Measurements from ENCODE around the gene RABGEF1. TPM values are rescaled to one million over a fixed set of nuclear protein-coding genes. Genes with fewer than 3 reads are reported as not detected.
"Not testable (repeated sequence)": the region's sequence is repeated elsewhere in the genome, so short reads cannot be mapped to it uniquely, and the experiment has no call there.

The RABGEF1 gene
- total RNA-seq, 1 experiment from 2014 or later, result 35.2 TPM

GRCh38 chr7:66817956-66818355 lies 77.4 kb downstream of the RABGEF1 start:
- BruUV-seq (replicated peaks); H3K4me2 ChIP-seq; H3K4me3 ChIP-seq; POLR2A ChIA-PET (ENCODE audit: unreplicated experiment); DNase-seq; H3K27ac ChIP-seq; H4K20me1 ChIP-seq (ENCODE audit: insufficient read depth); H3K4me1 ChIP-seq (replicated peaks; ENCODE audit: insufficient read depth); H3F3A ChIP-seq (ENCODE audit: insufficient read depth, low read depth); H3K79me2 ChIP-seq (ENCODE audit: low read depth); H3K27me3 ChIP-seq (ENCODE audit: insufficient read depth, low read depth); intact Hi-C loops (cut with micrococcal nuclease; ENCODE audit: unreplicated experiment); CTCF ChIA-PET; H3K9me2 ChIP-seq (ENCODE audit: insufficient read depth); H2AFZ ChIP-seq; H3K9me3 ChIP-seq (ENCODE audit: insufficient read depth, low read depth); H3K36me3 ChIP-seq (ENCODE audit: low read depth): not testable (repeated sequence)

GRCh38 chr7:66824041-66824440 lies 83.5 kb downstream of the RABGEF1 start:
- H4K20me1 ChIP-seq (ENCODE audit: insufficient read depth), result no peaks in the 10 kb centered on the region
- intact Hi-C loops (cut with micrococcal nuclease; ENCODE audit: unreplicated experiment), result no loop called here
- ChIA-PET POLR2A (ENCODE audit: unreplicated experiment) (no interaction called here), CTCF (interaction anchor here (0.7 kb wide), 1 partner anchor 213 kb away, joined by 3 read pairs; no protein-coding TSS in a partner anchor)
- H2AFZ ChIP-seq, result no peak overlapping the region
- no peaks in the 10 kb centered on the region for H3F3A ChIP-seq (ENCODE audit: insufficient read depth, low read depth)
- TF ChIP-seq CTCF (conservative IDR thresholded peaks at IDR 0.05), result no peak
- TF ChIP-seq EZH2 (IDR thresholded peaks at IDR 0.05; ENCODE audit: low read depth), result no peak
- H3K36me3 ChIP-seq (ENCODE audit: low read depth), result no peaks in the 10 kb centered on the region
- H3K4me1 ChIP-seq (replicated peaks; ENCODE audit: insufficient read depth), result no peaks in the 10 kb centered on the region
- no peaks in the 10 kb centered on the region for H3K27me3 ChIP-seq (ENCODE audit: insufficient read depth, low read depth)
- no peak overlapping the region for H3K4me2 ChIP-seq
- H3K27ac ChIP-seq, result no peak overlapping the region
- no peaks in the 10 kb centered on the region for H3K79me2 ChIP-seq (ENCODE audit: low read depth)
- H3K4me3 ChIP-seq, result no peak overlapping the region
- DNase-seq, result no peak
- BruUV-seq (replicated peaks), result no TSS peak
- no peaks in the 10 kb centered on the region for H3K9me2 ChIP-seq (ENCODE audit: insufficient read depth)
- H3K9me3 ChIP-seq (ENCODE audit: insufficient read depth, low read depth), result no peaks in the 10 kb centered on the region; the same call in 1 of the 2 replicates

DNA sequence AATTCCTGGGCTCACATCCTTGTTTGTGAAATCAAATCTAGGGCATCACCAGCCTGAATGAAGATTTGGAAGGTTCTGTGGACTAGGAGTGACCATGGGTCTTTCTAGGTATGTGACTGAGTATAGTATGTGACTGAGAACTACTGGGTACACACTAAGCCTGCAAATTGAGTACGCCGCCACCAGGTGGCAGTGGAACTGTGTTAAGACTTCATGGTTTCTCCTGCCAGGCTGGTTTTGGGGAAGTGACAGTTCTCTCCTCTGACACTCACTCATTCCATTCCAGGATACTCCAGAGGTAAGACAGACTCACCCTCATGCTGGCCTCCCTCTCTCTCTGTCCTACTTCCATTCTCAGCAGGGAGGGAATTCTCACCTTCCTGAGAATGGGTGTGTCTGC lies 85.0 kb downstream of the RABGEF1 start:
- peak; percentile 63 for TF ChIP-seq CTCF (conservative IDR thresholded peaks at IDR 0.05)

DNA sequence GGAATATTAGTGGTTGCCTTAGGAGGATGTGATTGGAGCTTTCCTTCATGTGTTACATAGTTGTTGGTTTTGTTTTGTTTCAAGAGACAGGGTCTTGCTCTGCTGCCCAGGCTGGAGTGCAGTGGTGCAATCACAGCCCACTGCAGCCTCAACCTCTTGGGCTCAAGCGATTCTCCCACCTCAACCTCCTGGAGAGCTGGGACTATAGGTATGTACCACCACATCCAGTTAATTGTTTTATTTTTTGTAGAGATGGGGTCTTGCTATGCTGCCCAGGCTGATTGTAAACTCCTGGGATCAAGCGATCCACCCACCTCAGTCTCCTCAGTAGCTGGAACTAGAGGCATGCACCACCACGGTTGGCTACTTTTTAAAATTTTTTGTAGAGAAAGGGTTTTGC lies 86.1 kb downstream of the RABGEF1 start:
- H3K4me1 ChIP-seq (replicated peaks; ENCODE audit: insufficient read depth), result no peaks in the 10 kb centered on the region
- TF ChIP-seq CTCF (conservative IDR thresholded peaks at IDR 0.05) (no peak), EZH2 (IDR thresholded peaks at IDR 0.05; ENCODE audit: low read depth) (no peak)
- H3K9me2 ChIP-seq (ENCODE audit: insufficient read depth), result no peaks in the 10 kb centered on the region
- CTCF ChIA-PET, result no interaction called here
- H3K4me3 ChIP-seq, result no peak overlapping the region
- no peaks in the 10 kb centered on the region for H3K36me3 ChIP-seq (ENCODE audit: low read depth)
- H3F3A ChIP-seq (ENCODE audit: insufficient read depth, low read depth), result no peaks in the 10 kb centered on the region
- BruUV-seq (replicated peaks), result no TSS peak
- no peak overlapping the region for H3K27ac ChIP-seq
- H3K4me2 ChIP-seq, result no peak overlapping the region
- H4K20me1 ChIP-seq (ENCODE audit: insufficient read depth), result no peaks in the 10 kb centered on the region
- no peaks in the 10 kb centered on the region for H3K79me2 ChIP-seq (ENCODE audit: low read depth)
- no peaks in the 10 kb centered on the region; the same call in 1 of the 2 replicates for H3K9me3 ChIP-seq (ENCODE audit: insufficient read depth, low read depth)
- H2AFZ ChIP-seq, result no peak overlapping the region
- intact Hi-C loops (cut with micrococcal nuclease; ENCODE audit: unreplicated experiment), result no loop called here
- POLR2A ChIA-PET (ENCODE audit: unreplicated experiment), result no interaction called here
- H3K27me3 ChIP-seq (ENCODE audit: insufficient read depth, low read depth), result no peaks in the 10 kb centered on the region
- DNase-seq, result no peak

More for the DNA sequence above, 85.0 kb downstream of the RABGEF1 start:
- H3K79me2 ChIP-seq (ENCODE audit: low read depth); H3K9me3 ChIP-seq (ENCODE audit: insufficient read depth, low read depth); H2AFZ ChIP-seq; H3K4me1 ChIP-seq (replicated peaks; ENCODE audit: insufficient read depth); H4K20me1 ChIP-seq (ENCODE audit: insufficient read depth); H3K27me3 ChIP-seq (ENCODE audit: insufficient read depth, low read depth); POLR2A ChIA-PET (ENCODE audit: unreplicated experiment); H3K27ac ChIP-seq; CTCF ChIA-PET; H3F3A ChIP-seq (ENCODE audit: insufficient read depth, low read depth); BruUV-seq (replicated peaks); H3K36me3 ChIP-seq (ENCODE audit: low read depth); H3K9me2 ChIP-seq (ENCODE audit: insufficient read depth); H3K4me2 ChIP-seq; DNase-seq; H3K4me3 ChIP-seq; intact Hi-C loops (cut with micrococcal nuclease; ENCODE audit: unreplicated experiment): not testable (repeated sequence)

- intact Hi-C loops (cut with micrococcal nuclease; ENCODE audit: unreplicated experiment); H2AFZ ChIP-seq; H3K9me2 ChIP-seq (ENCODE audit: insufficient read depth); H3K27ac ChIP-seq; H3K4me1 ChIP-seq (replicated peaks; ENCODE audit: insufficient read depth); H3K79me2 ChIP-seq (ENCODE audit: low read depth); BruUV-seq (replicated peaks); H3K9me3 ChIP-seq (ENCODE audit: insufficient read depth, low read depth); CTCF ChIA-PET; H3F3A ChIP-seq (ENCODE audit: insufficient read depth, low read depth); DNase-seq; H3K36me3 ChIP-seq (ENCODE audit: low read depth); H3K4me3 ChIP-seq; H3K27me3 ChIP-seq (ENCODE audit: insufficient read depth, low read depth); H4K20me1 ChIP-seq (ENCODE audit: insufficient read depth); H3K4me2 ChIP-seq; POLR2A ChIA-PET (ENCODE audit: unreplicated experiment): not testable (repeated sequence)
Observed at GRCh38 chr7:66830976-66831375, 90.4 kb downstream of the RABGEF1 start.

Measured in PC-9 (cell line).